IMR-90 (cell line): ENCODE results near the gene ITPR2. TPM values are rescaled to one million over a fixed set of nuclear protein-coding genes. Genes with fewer than 3 reads are reported as not detected.

Experiments used
- ATAC-seq: fragments of 200-7000 bp; cut with Tn5 transposase; 2 replicates; pipeline ENCODE4 v1.9.1; 2020; ENCODE audit warnings: low read depth, mild to moderate bottlenecking, moderate library complexity
- BruUV-seq: library from RNA; stranded (reverse); fragments of 400-500 nt; replicated peaks from 2 replicates; lab custom pipeline; 2021; lab: Mats Ljungman, UMichigan
- CTCF ChIA-PET: fragments of 300-600 bp; formaldehyde crosslinking; extraction: SDS; loops from one replicate; lab custom pipeline; 2021; ENCODE audit warnings: antibody characterized with exemption; lab: Yijun Ruan, JAX
- POLR2A ChIA-PET: fragments of 300-600 bp; sonication (Branson Sonifier 250); formaldehyde crosslinking; loops from one replicate; lab custom pipeline; 2022; ENCODE audit warnings: antibody characterized with exemption; ENCODE audit not compliant: unreplicated experiment; lab: Charles Lee
- DNase-seq: peaks from one replicate; pipeline ENCODE4 v3.0.0; 2013
- H2AFZ ChIP-seq: replicated peaks from 2 replicates; pipeline ENCODE3; 2013; ENCODE audit warnings: low read length, mild to moderate bottlenecking; ENCODE audit not compliant: poor library complexity
- H2AK5ac ChIP-seq: 2 replicates; pipeline ENCODE4 v1.6.1; 2013; ENCODE audit warnings: low read depth, low read length, inconsistent platforms
- H2AK9ac ChIP-seq: replicated peaks from 2 replicates; pipeline ENCODE3; 2013; ENCODE audit warnings: mild to moderate bottlenecking, low read depth, low read length, moderate library complexity; ENCODE audit not compliant: poor library complexity
- H2BK120ac ChIP-seq: 2 replicates; pipeline ENCODE4 v1.6.1; 2013; ENCODE audit warnings: low read depth, low read length, inconsistent platforms
- H2BK15ac ChIP-seq: 3 replicates; pipeline ENCODE4 v1.6.1; 2013; ENCODE audit warnings: low read depth, low read length, inconsistent platforms
- H2BK20ac ChIP-seq: 2 replicates; pipeline ENCODE4 v1.6.1; 2013; ENCODE audit warnings: low read depth, mild to moderate bottlenecking, inconsistent platforms, low read length, moderate library complexity
- H2BK5ac ChIP-seq: 2 replicates; pipeline ENCODE4 v1.6.1; 2013; ENCODE audit warnings: mild to moderate bottlenecking, low read depth, low read length, inconsistent platforms; ENCODE audit not compliant: poor library complexity, severe bottlenecking
- H3K14ac ChIP-seq: replicated peaks from 2 replicates; pipeline ENCODE4 v1.6.1; 2013; ENCODE audit warnings: low read depth, low read length, inconsistent platforms
- H3K18ac ChIP-seq: 2 replicates; pipeline ENCODE4 v1.6.1; 2013; ENCODE audit warnings: low read depth, low read length, control low read depth
- H3K23ac ChIP-seq: 2 replicates; pipeline ENCODE4 v1.6.1; 2013; ENCODE audit warnings: low read depth, low read length, inconsistent platforms
- H3K27ac ChIP-seq: 2 replicates; pipeline ENCODE4 v1.5.1; 2013; ENCODE audit warnings: mild to moderate bottlenecking, control low read depth, low read length; ENCODE audit not compliant: insufficient read depth
- H3K27me3 ChIP-seq: 2 replicates; pipeline ENCODE4 v1.6.1; 2013; ENCODE audit warnings: low read length; ENCODE audit not compliant: control insufficient read depth, insufficient read depth
- H3K36me3 ChIP-seq: 2 replicates; pipeline ENCODE4 v1.6.1; 2013; ENCODE audit warnings: low read length, mixed read lengths; ENCODE audit not compliant: control insufficient read depth, insufficient read depth
- H3K4ac ChIP-seq: 2 replicates; pipeline ENCODE4 v1.6.1; 2013; ENCODE audit warnings: low read depth, low read length, inconsistent platforms
- H3K4me1 ChIP-seq: 2 replicates; pipeline ENCODE4 v1.6.1; 2013; ENCODE audit warnings: low read length, mixed read lengths; ENCODE audit not compliant: control insufficient read depth, insufficient read depth
- H3K4me2 ChIP-seq: 2 replicates; pipeline ENCODE4 v1.6.1; 2013; ENCODE audit warnings: low read depth, mild to moderate bottlenecking, control low read depth, low read length, moderate library complexity
- H3K4me3 ChIP-seq: 2 replicates; pipeline ENCODE4 v1.5.1; 2013; ENCODE audit warnings: low read depth, mild to moderate bottlenecking, control low read depth, low read length, moderate library complexity; ENCODE audit not compliant: insufficient read depth
- H3K56ac ChIP-seq: 2 replicates; pipeline ENCODE4 v1.6.1; 2013; ENCODE audit warnings: low read length, inconsistent platforms; ENCODE audit not compliant: insufficient read depth; ENCODE audit errors: extremely low read depth
- H3K79me1 ChIP-seq, 2 experiments: 2 replicates each; pipeline ENCODE4 v1.6.1; 2013; ENCODE audit warnings: low read length in 2 of 2, inconsistent platforms in 1 of 2, low read depth in 1 of 2
- H3K9ac ChIP-seq: 2 replicates; pipeline ENCODE4 v1.6.1; 2013; ENCODE audit warnings: low read depth, low read length, control low read depth
- H3K9me1 ChIP-seq: 2 replicates; pipeline ENCODE4 v1.6.1; 2013; ENCODE audit warnings: low read length, inconsistent platforms; ENCODE audit not compliant: insufficient read depth
- H3K9me3 ChIP-seq: 2 replicates; pipeline ENCODE4 v1.6.1; 2013; ENCODE audit warnings: low read length; ENCODE audit not compliant: control insufficient read depth, insufficient read depth
- H4K20me1 ChIP-seq: 2 replicates; pipeline ENCODE4 v1.6.1; 2013; ENCODE audit warnings: low read length, inconsistent platforms; ENCODE audit not compliant: insufficient read depth
- H4K5ac ChIP-seq: 2 replicates; pipeline ENCODE4 v1.6.1; 2013; ENCODE audit warnings: mild to moderate bottlenecking, low read depth, low read length, control low read depth
- H4K8ac ChIP-seq, 2 experiments: 2 replicates each; pipeline ENCODE4 v1.6.1; 2013; ENCODE audit warnings: low read depth in 2 of 2, low read length in 2 of 2, control low read depth in 1 of 2, inconsistent platforms in 1 of 2
- H4K91ac ChIP-seq: 2 replicates; pipeline ENCODE4 v1.6.1; 2013; ENCODE audit warnings: low read depth, low read length, inconsistent platforms; ENCODE audit not compliant: insufficient read depth
- BHLHE40 ChIP-seq: fragments of 150-350 bp; IDR thresholded peaks from 2 replicates; pipeline ENCODE4 v1.6.1; 2016; ENCODE audit warnings: mild to moderate bottlenecking, low read depth, low read length
- MAFK ChIP-seq: IDR thresholded peaks from 2 replicates; pipeline ENCODE4 v1.6.1; 2012; ENCODE audit warnings: low read depth, low read length, improper control_type of control experiment
- NFE2L2 ChIP-seq: fragments of 150-350 bp; IDR thresholded peaks from 2 replicates; pipeline ENCODE4 v1.6.1; 2016; ENCODE audit warnings: low read depth, mild to moderate bottlenecking, low read length
- POLR2A ChIP-seq: IDR thresholded peaks from 2 replicates; pipeline ENCODE4 v1.6.1; 2012; ENCODE audit warnings: mild to moderate bottlenecking, low read depth, low read length
- RCOR1 ChIP-seq: IDR thresholded peaks from 2 replicates; pipeline ENCODE4 v1.6.1; 2012; ENCODE audit warnings: mild to moderate bottlenecking, low read length, improper control_type of control experiment; ENCODE audit not compliant: insufficient replicate concordance
- RFX5 ChIP-seq: IDR thresholded peaks from 2 replicates; pipeline ENCODE4 v1.8.0; 2012; ENCODE audit warnings: low read depth, mild to moderate bottlenecking, low read length, moderate library complexity
- SMC3 ChIP-seq: fragments of 150-350 bp; IDR thresholded peaks from 2 replicates; pipeline ENCODE4 v1.6.1; 2016; ENCODE audit warnings: low read depth, mild to moderate bottlenecking, antibody characterized with exemption, low read length, moderate library complexity
- WGBS, 2 experiments: methylation state at CpG; one replicate each; pipeline versions ENCODE4 v1.1.5 to v1.1.7; 2013; ENCODE audit warnings: missing lambda C conversion rate in 2 of 2; ENCODE audit not compliant: insufficient read length in 1 of 2; ENCODE audit errors: extremely low coverage in 2 of 2; 5-methylcytosine and 5-hydroxymethylcytosine counted together
- dilution Hi-C: fragments of 300-500 bp; cut with HindIII; formaldehyde crosslinking; loops from one replicate; pipeline ENCODE4 v1.14.3; 2018; ENCODE audit warnings: low sequenced_read_pairs; ENCODE audit not compliant: unreplicated experiment
- in situ Hi-C: fragments of 300-500 bp; cut with MboI; formaldehyde crosslinking; loops from 3 replicates; pipeline ENCODE4 v1.14.3; 2019; ENCODE audit warnings: low sequenced_read_pairs, inconsistent platforms, mixed read lengths
- intact Hi-C: fragments of 100-400 bp; cut with micrococcal nuclease; formaldehyde crosslinking; loops from 2 replicates; pipeline ENCODE4 v1.10.0; 2022
- polyA plus RNA-seq, 3 experiments: library from polyadenylated mRNA; depleted of rRNA; stranded (reverse); fragments of >200 nt; gene quantifications; 2 replicates each; pipeline ENCODE4 v1.2.3, GENCODE V29; 2012; ENCODE audit warnings: low replicate concordance in 1 of 3
- total RNA-seq: library from RNA; depleted of rRNA; stranded (reverse); fragments of >200 nt; gene quantifications from 2 replicates; pipeline ENCODE4 v1.2.3, GENCODE V29; 2012
- TF ChIP-seq, protein P1 (sequence below): fragments of 150-350 bp; IDR thresholded peaks from 2 replicates; pipeline ENCODE4 v1.6.1; 2016; ENCODE audit warnings: low read depth, mild to moderate bottlenecking, low read length, moderate library complexity, borderline replicate concordance
- TF ChIP-seq, protein P2 (sequence below): fragments of 150-350 bp; IDR thresholded peaks from 2 replicates; pipeline ENCODE4 v1.6.1; 2017; ENCODE audit warnings: mild to moderate bottlenecking, antibody characterized with exemption, low read length, low read depth
- TF ChIP-seq, protein P3 (sequence below): conservative IDR thresholded peaks from 2 replicates; pipeline ENCODE4 v1.5.1; 2012; ENCODE audit warnings: mild to moderate bottlenecking, low read depth, low read length, improper control_type of control experiment

ITPR2 gene
- total and polyA plus RNA-seq, 2 of the 4 experiments (the other 2 are of a cell fraction), result 1.2 to 9.0 TPM

DNA sequence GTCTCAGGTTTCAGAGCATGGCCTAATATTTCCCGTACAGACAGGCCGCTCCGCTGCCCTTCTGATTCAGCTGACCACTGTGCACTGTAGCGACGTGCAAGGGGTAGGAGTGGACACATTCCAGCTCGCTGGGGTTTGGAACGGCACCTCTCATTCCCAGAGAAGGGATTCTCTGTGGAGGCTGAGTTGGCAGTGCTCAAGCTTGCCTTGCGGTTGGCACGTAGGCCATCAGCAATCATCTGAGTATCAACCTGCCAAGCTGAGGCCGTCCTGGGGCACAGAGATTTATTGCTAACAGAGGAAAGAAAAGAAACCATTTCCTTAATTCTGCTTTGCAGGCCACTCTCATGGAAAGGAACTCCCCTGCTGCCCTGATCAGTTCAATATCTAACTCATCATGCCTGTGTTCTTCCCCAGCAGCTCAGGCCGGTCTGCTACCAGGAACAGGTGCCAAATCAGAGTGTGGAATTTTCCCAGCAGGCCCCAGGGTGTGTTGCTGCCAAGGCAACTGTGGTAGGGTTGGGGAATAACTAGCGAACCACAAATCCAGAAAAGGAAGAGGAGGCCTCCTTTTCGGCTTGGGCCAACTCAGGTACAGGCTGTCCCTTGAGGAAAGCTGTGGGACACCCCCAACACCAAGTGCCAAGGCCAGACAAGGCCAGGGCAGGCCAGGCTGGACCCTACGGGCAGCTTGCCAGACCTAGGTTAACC, 545.2 kb downstream of the ITPR2 start:
- Histone ChIP-seq H3K4me2 (no peak overlapping the region), H3K79me1 (no peaks in the 10 kb centered on the region), H3K9ac (no peak overlapping the region), H3K4ac (no peak overlapping the region), H4K91ac (no peak overlapping the region), H2BK20ac (no peak overlapping the region), H3K4me1 (no peaks in the 10 kb centered on the region), H3K18ac (no peak overlapping the region), H2AK9ac (no peak overlapping the region), H3K9me3 (peaks cover 2% of the 10 kb centered on the region; the same call in 1 of the 2 replicates), H4K5ac (no peak overlapping the region), H3K27ac (no peak overlapping the region), H3K56ac (no peak overlapping the region), H2AK5ac (no peak overlapping the region), H4K8ac (no peak overlapping the region), H2BK5ac (no peak overlapping the region), H4K20me1 (no peaks in the 10 kb centered on the region), H2BK120ac (no peak overlapping the region), H3K23ac (no peak overlapping the region), H3K27me3 (peaks cover 2% of the 10 kb centered on the region; the same call in 1 of the 2 replicates), H2BK15ac (no peak overlapping the region), H3K9me1 (no peaks in the 10 kb centered on the region), H3K4me3 (no peak overlapping the region), H3K14ac (no peak overlapping the region), H3K36me3 (no peaks in the 10 kb centered on the region), H2AFZ (peak overlapping the region; percentile 21)
- in situ Hi-C loops (no loop called here), intact Hi-C loops (no loop called here), dilution Hi-C loops (no loop called here)
- no peak for DNase-seq
- CTCF ChIA-PET, result no interaction called here
- POLR2A ChIA-PET, result no interaction called here
- WGBS, 2 experiments, result 67% methylated on average over 1 of the region's 14 CpGs; no CpG with 5 or more reads in 1 of the 2 experiments
- BruUV-seq, result no TSS peak
- TF ChIP-seq RFX5 (no peak), BHLHE40 (no peak), NFE2L2 (no peak), MAFK (no peak), POLR2A (no peak), SMC3 (no peak), RCOR1 (no peak)
- TF ChIP-seq, protein P1, sequence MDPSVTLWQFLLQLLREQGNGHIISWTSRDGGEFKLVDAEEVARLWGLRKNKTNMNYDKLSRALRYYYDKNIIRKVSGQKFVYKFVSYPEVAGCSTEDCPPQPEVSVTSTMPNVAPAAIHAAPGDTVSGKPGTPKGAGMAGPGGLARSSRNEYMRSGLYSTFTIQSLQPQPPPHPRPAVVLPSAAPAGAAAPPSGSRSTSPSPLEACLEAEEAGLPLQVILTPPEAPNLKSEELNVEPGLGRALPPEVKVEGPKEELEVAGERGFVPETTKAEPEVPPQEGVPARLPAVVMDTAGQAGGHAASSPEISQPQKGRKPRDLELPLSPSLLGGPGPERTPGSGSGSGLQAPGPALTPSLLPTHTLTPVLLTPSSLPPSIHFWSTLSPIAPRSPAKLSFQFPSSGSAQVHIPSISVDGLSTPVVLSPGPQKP, result no peak
- TF ChIP-seq, protein P2, sequence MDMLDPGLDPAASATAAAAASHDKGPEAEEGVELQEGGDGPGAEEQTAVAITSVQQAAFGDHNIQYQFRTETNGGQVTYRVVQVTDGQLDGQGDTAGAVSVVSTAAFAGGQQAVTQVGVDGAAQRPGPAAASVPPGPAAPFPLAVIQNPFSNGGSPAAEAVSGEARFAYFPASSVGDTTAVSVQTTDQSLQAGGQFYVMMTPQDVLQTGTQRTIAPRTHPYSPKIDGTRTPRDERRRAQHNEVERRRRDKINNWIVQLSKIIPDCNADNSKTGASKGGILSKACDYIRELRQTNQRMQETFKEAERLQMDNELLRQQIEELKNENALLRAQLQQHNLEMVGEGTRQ, result no peak
- TF ChIP-seq, protein P3, sequence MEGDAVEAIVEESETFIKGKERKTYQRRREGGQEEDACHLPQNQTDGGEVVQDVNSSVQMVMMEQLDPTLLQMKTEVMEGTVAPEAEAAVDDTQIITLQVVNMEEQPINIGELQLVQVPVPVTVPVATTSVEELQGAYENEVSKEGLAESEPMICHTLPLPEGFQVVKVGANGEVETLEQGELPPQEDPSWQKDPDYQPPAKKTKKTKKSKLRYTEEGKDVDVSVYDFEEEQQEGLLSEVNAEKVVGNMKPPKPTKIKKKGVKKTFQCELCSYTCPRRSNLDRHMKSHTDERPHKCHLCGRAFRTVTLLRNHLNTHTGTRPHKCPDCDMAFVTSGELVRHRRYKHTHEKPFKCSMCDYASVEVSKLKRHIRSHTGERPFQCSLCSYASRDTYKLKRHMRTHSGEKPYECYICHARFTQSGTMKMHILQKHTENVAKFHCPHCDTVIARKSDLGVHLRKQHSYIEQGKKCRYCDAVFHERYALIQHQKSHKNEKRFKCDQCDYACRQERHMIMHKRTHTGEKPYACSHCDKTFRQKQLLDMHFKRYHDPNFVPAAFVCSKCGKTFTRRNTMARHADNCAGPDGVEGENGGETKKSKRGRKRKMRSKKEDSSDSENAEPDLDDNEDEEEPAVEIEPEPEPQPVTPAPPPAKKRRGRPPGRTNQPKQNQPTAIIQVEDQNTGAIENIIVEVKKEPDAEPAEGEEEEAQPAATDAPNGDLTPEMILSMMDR, result no peak
- no peak for ATAC-seq
